Osteoblast (primary cell): Measurements from ENCODE around the gene OVCH1. TPM values are rescaled to one million over a fixed set of nuclear protein-coding genes. Genes with fewer than 3 reads are reported as not detected.
"Not testable (repeated sequence)": the region's sequence is repeated elsewhere in the genome, so short reads cannot be mapped to it uniquely, and the experiment has no call there.

Source experiments
- DNase-seq: peaks from one replicate; pipeline ENCODE4 v3.0.0; 2011; ENCODE audit warnings: low spot score, mixed read lengths; ENCODE audit not compliant: insufficient read length; ENCODE audit errors: missing footprints
- H2AFZ ChIP-seq: 2 replicates; pipeline ENCODE4 v1.6.0; 2011; ENCODE audit warnings: mild to moderate bottlenecking, low read length
- H3K27ac ChIP-seq: 2 replicates; pipeline ENCODE4 v1.5.1; 2011; ENCODE audit warnings: mild to moderate bottlenecking, low read depth, low read length, moderate library complexity
- H3K27me3 ChIP-seq: 2 replicates; pipeline ENCODE4 v1.6.0; 2012; ENCODE audit warnings: mild to moderate bottlenecking, control low read depth, inconsistent platforms, low read length, moderate library complexity; ENCODE audit not compliant: insufficient read depth
- H3K36me3 ChIP-seq: 2 replicates; pipeline ENCODE4 v1.5.1; 2011; ENCODE audit warnings: mild to moderate bottlenecking, low read length, control low read depth, moderate library complexity; ENCODE audit not compliant: insufficient read depth
- H3K4me1 ChIP-seq: 2 replicates; pipeline ENCODE4 v1.5.1; 2011; ENCODE audit warnings: mild to moderate bottlenecking, low read length, control low read depth, moderate library complexity; ENCODE audit not compliant: insufficient read depth
- H3K4me2 ChIP-seq: 2 replicates; pipeline ENCODE4 v1.6.0; 2011; ENCODE audit warnings: mild to moderate bottlenecking, low read length; ENCODE audit not compliant: insufficient read depth
- H3K4me3 ChIP-seq: fragments of 200-600 bp; sonication (generic); 3 replicates; pipeline ENCODE4 v1.5.1; 2012; ENCODE audit warnings: mild to moderate bottlenecking, low read length, inconsistent platforms; ENCODE audit not compliant: insufficient read depth
- H3K79me2 ChIP-seq: 2 replicates; pipeline ENCODE4 v1.6.0; 2012; ENCODE audit warnings: mild to moderate bottlenecking, low read length, control low read depth, inconsistent platforms; ENCODE audit not compliant: insufficient read depth
- H3K9me3 ChIP-seq: 2 replicates; pipeline ENCODE4 v1.5.1; 2011; ENCODE audit warnings: low read depth, low read length, control low read depth
- H4K20me1 ChIP-seq: 2 replicates; pipeline ENCODE4 v1.6.0; 2012; ENCODE audit warnings: mild to moderate bottlenecking, low read length, control low read depth; ENCODE audit not compliant: insufficient read depth
- CTCF ChIP-seq: IDR thresholded peaks from 2 replicates; pipeline ENCODE4 v1.5.1; 2011; ENCODE audit warnings: mild to moderate bottlenecking, low read depth, low read length, moderate library complexity; ENCODE audit errors: extremely low read depth
- total RNA-seq: library from RNA; depleted of rRNA; stranded (reverse); fragments of >200 nt; gene quantifications from 2 replicates; pipeline ENCODE4 v1.2.3, GENCODE V29; 2012

The OVCH1 gene
- total RNA-seq, 1 donor: under 0.01 TPM

GRCh38 chr12:29389295-29389919 is 108.1 kb downstream of the OVCH1 start:
- Histone ChIP-seq H3K4me1 (no peaks in the 10 kb centered on the region), H3K9me3 (no peaks in the 10 kb centered on the region), H3K4me2 (no peak overlapping the region), H4K20me1 (no peaks in the 10 kb centered on the region), H3K79me2 (no peaks in the 10 kb centered on the region), H3K27me3 (no peaks in the 10 kb centered on the region), H3K4me3 (no peak overlapping the region), H2AFZ (no peak overlapping the region), H3K27ac (no peak overlapping the region), H3K36me3 (no peaks in the 10 kb centered on the region)
- TF ChIP-seq CTCF: no peak
- no peak for DNase-seq

- not testable (repeated sequence) for H3K9me3 ChIP-seq, H4K20me1 ChIP-seq, H3K27me3 ChIP-seq, H2AFZ ChIP-seq, H3K79me2 ChIP-seq, H3K4me1 ChIP-seq, H3K4me3 ChIP-seq, H3K27ac ChIP-seq, H3K36me3 ChIP-seq, DNase-seq, H3K4me2 ChIP-seq
Measured at GRCh38 chr12:29386084-29386680, 111.3 kb downstream of the OVCH1 start.

GRCh38 chr12:29385194-29385593 is 112.3 kb downstream of the OVCH1 start:
- H3K36me3 ChIP-seq, H3K27ac ChIP-seq, H3K4me3 ChIP-seq, H4K20me1 ChIP-seq, H3K27me3 ChIP-seq, DNase-seq, H3K4me2 ChIP-seq, H3K79me2 ChIP-seq, H2AFZ ChIP-seq, H3K9me3 ChIP-seq, H3K4me1 ChIP-seq: not testable (repeated sequence)

- Histone ChIP-seq H3K4me1 (peaks cover 14% of the 10 kb centered on the region), H3K4me3 (no peak overlapping the region), H3K4me2 (no peak overlapping the region), H3K9me3 (no peaks in the 10 kb centered on the region), H3K36me3 (no peaks in the 10 kb centered on the region), H3K27ac (no peak overlapping the region), H3K79me2 (peaks cover 36% of the 10 kb centered on the region), H3K27me3 (no peaks in the 10 kb centered on the region), H2AFZ (no peak overlapping the region), H4K20me1 (peaks cover 2% of the 10 kb centered on the region)
- DNase-seq: no peak
- no peak for TF ChIP-seq CTCF
Measured at GRCh38 chr12:29382251-29382650, 115.2 kb downstream of the OVCH1 start.
